HFFc6 (cell line): ENCODE measurements around the gene MYL12B. TPM values are rescaled to one million over a fixed set of nuclear protein-coding genes. Genes with fewer than 3 reads are reported as not detected.
"Not testable (repeated sequence)": the region's sequence is repeated elsewhere in the genome, so short reads cannot be mapped to it uniquely, and the experiment has no call there.

Source experiments
- DNase-seq: peaks from one replicate; pipeline ENCODE4 v3.0.0-alpha.2; 2018
- H3K27ac Mint-ChIP-seq: 2 replicates; pipeline ENCODE4 v1.8.0; 2020; ENCODE audit warnings: mild to moderate bottlenecking, mixed read lengths
- H3K27me3 Mint-ChIP-seq: 2 replicates; pipeline ENCODE4 v1.8.0; 2021; ENCODE audit warnings: mild to moderate bottlenecking, moderate library complexity, mixed read lengths; ENCODE audit not compliant: insufficient read depth
- H3K36me3 Mint-ChIP-seq: 2 replicates; pipeline ENCODE4 v1.8.0; 2021; ENCODE audit warnings: low read depth, mixed read lengths
- H3K4me1 Mint-ChIP-seq: 2 replicates; pipeline ENCODE4 v1.8.0; 2020; ENCODE audit warnings: low read depth, mixed read lengths
- H3K4me3 Mint-ChIP-seq: 2 replicates; pipeline ENCODE4 v1.8.0; 2020; ENCODE audit warnings: mild to moderate bottlenecking, moderate library complexity, mixed read lengths
- H3K9me3 Mint-ChIP-seq: 2 replicates; pipeline ENCODE4 v1.8.0; 2020; ENCODE audit warnings: mild to moderate bottlenecking, mixed read lengths
- total RNA-seq, 6 experiments: library from RNA; stranded (reverse); fragmentation: NEBNext Ultra II Directional; extraction: Animal tissue kit (Norgen Biotek cat#: 25700); gene quantifications; 2 replicates in 1 of 6; 3 replicates in 5 of 6; pipeline ENCODE4 v1.2.3, GENCODE V29; 2021
- TF ChIP-seq, protein P1 (sequence below): fragments of 200-600 bp; sonication (generic); IDR thresholded peaks from 2 replicates; pipeline ENCODE4 v1.5.0; 2021; ENCODE audit warnings: antibody characterized with exemption, mild to moderate bottlenecking

The MYL12B gene
- total RNA-seq, 6 experiments from 2014 or later: 590 to 686 (median 637) TPM

DNA sequence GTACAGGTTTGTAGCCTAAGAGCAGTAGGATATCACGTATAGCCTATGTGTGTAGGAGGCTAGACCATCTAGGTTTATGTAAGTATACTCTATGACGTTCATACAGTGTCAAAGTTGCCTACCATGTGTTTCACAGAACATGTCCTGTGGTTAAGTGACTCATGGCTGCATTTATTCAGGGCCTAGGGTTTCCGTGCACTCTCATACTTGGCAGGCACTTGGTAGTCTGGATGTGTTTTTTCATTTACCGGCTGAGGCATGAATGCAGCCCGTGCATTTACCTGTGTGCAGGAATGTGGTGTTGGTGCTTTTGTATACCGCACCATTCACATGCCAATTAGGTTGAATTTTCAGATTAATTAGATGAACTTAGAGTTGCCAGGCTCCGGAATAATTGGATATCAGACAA, 43.4 kb downstream of the MYL12B start:
- TF ChIP-seq, protein P1, sequence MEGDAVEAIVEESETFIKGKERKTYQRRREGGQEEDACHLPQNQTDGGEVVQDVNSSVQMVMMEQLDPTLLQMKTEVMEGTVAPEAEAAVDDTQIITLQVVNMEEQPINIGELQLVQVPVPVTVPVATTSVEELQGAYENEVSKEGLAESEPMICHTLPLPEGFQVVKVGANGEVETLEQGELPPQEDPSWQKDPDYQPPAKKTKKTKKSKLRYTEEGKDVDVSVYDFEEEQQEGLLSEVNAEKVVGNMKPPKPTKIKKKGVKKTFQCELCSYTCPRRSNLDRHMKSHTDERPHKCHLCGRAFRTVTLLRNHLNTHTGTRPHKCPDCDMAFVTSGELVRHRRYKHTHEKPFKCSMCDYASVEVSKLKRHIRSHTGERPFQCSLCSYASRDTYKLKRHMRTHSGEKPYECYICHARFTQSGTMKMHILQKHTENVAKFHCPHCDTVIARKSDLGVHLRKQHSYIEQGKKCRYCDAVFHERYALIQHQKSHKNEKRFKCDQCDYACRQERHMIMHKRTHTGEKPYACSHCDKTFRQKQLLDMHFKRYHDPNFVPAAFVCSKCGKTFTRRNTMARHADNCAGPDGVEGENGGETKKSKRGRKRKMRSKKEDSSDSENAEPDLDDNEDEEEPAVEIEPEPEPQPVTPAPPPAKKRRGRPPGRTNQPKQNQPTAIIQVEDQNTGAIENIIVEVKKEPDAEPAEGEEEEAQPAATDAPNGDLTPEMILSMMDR: no peak
- Mint-ChIP-seq H3K27ac (peak overlapping the region; percentile 66), H3K27me3 (peaks cover under 1% of the 10 kb centered on the region; the same call in 1 of the 2 replicates), H3K4me1 (peaks cover 22% of the 10 kb centered on the region), H3K36me3 (no peaks in the 10 kb centered on the region), H3K4me3 (peak overlapping the region; percentile 56), H3K9me3 (no peaks in the 10 kb centered on the region)
- DNase-seq: peak; percentile 91

GRCh38 chr18:3305933-3306332, 44.0 kb downstream of the MYL12B start:
- Mint-ChIP-seq H3K36me3 (no peaks in the 10 kb centered on the region), H3K4me1 (peaks cover 22% of the 10 kb centered on the region), H3K27me3 (no peaks in the 10 kb centered on the region), H3K9me3 (no peaks in the 10 kb centered on the region), H3K27ac (peak overlapping the region; percentile 66), H3K4me3 (peak overlapping the region; percentile 2; the same call in 1 of the 2 replicates)
- DNase-seq: no peak
- TF ChIP-seq, protein P1: no peak

DNA sequence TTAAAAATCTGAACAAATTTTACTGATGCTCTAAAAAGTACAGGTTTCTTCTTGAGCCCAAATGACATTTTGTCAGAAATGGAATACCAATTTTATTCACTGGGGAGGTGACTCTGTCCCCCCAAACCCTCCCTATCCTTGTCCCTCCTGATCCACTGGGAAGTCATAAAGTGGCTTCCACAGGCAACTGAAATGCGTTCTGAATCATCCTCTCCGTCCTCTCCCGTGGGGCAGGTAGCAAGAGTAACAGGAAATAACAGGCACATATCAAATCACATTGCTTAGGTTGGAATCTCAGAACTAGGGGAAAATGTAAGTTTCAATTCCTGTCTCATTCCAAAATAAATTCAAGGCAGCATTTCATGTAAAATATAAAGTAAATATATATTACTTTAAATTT, 44.5 kb downstream of the MYL12B start:
- H3K9me3 Mint-ChIP-seq: no peaks in the 10 kb centered on the region
- peaks cover 22% of the 10 kb centered on the region for H3K4me1 Mint-ChIP-seq
- H3K27ac Mint-ChIP-seq: no peak overlapping the region; the same call in 1 of the 2 replicates
- H3K36me3 Mint-ChIP-seq: no peaks in the 10 kb centered on the region
- TF ChIP-seq, protein P1: no peak
- no peak for DNase-seq
- no peaks in the 10 kb centered on the region for H3K27me3 Mint-ChIP-seq
- no peak overlapping the region for H3K4me3 Mint-ChIP-seq

GRCh38 chr18:3313685-3314084, 51.8 kb downstream of the MYL12B start:
- DNase-seq: no peak
- H3K4me1 Mint-ChIP-seq: 0 out of 2 replicates have a peak, but pooled peaks cover 4% of the 10 kb centered on the region
- H3K9me3 Mint-ChIP-seq: peaks cover 8% of the 10 kb centered on the region; the same call in 1 of the 2 replicates
- peaks cover 8% of the 10 kb centered on the region; the same call in 1 of the 2 replicates for H3K36me3 Mint-ChIP-seq
- TF ChIP-seq, protein P1: no peak
- no peak overlapping the region for H3K27ac Mint-ChIP-seq
- H3K27me3 Mint-ChIP-seq: no peaks in the 10 kb centered on the region
- no peak overlapping the region for H3K4me3 Mint-ChIP-seq

DNA sequence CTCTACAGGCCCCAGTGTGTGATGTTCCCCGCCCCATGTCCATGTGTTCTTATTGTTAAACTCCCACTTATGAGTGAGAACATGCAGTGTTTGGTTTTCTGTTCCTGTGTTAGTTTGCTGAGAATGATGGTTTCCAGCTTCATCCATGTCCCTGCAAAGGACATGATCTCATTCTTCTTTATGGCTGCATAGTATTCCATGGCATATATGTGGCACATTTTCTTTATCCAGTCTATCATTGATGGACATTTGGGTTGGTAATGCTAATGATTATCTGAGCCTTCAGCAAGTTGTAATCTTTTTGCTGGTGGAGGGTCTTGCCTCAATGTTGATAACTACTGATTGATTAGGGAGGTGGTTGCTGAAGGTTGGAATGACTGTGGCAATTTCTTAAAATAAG, 53.4 kb downstream of the MYL12B start:
- H3K36me3 Mint-ChIP-seq, H3K27me3 Mint-ChIP-seq, H3K9me3 Mint-ChIP-seq, DNase-seq, H3K4me1 Mint-ChIP-seq, H3K27ac Mint-ChIP-seq, H3K4me3 Mint-ChIP-seq: not testable (repeated sequence)

DNA sequence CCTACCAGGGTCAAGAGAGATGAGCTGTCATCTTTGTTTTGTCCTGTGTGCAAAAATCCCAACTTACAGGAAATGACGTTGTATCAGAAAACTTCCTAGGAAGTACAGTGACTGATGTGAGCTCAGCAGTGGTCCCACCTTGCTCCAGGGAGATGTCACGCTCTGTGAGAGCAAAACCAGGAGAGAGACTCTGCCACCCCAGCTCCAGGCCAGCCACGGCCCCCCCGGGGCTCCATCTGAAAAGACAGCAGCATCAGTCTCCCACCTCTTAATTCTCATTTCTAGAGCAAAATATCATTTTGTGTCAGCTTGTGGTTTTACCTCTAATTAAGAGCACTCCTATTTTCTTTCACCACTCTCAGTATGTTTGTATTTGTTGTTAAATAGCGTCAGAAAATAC, 57.5 kb downstream of the MYL12B start:
- Mint-ChIP-seq H3K4me1 (peaks cover 25% of the 10 kb centered on the region), H3K9me3 (peaks cover 8% of the 10 kb centered on the region; the same call in 1 of the 2 replicates), H3K36me3 (peaks cover 8% of the 10 kb centered on the region; the same call in 1 of the 2 replicates), H3K27me3 (no peaks in the 10 kb centered on the region), H3K4me3 (no peak overlapping the region), H3K27ac (no peak overlapping the region)
- TF ChIP-seq, protein P1: no peak
- no peak for DNase-seq
